ENCODE measurements around the gene LTA4H.
"Not testable (repeated sequence)": the region's sequence is repeated elsewhere in the genome, so short reads cannot be mapped to it uniquely, and the experiment has no call there.

Gene LTA4H

GRCh38 chr12:95977764-95978305 lies 57.6 kb downstream of the LTA4H start:
- H3K27me3 ChIP-seq (ENCODE audit: insufficient read depth, insufficient read length) = no peaks in the 10 kb centered on the region
- TF ChIP-seq YY1 (IDR thresholded peaks at IDR 0.05; ENCODE audit: insufficient read depth, insufficient read length) (no peak), ZNF274 (IDR thresholded peaks at IDR 0.05; ENCODE audit: low read depth, low read length) (no peak), SUZ12 (IDR thresholded peaks at IDR 0.05; ENCODE audit: extremely low read depth, insufficient read depth, insufficient read length) (no peak)
- peaks cover 3% of the 10 kb centered on the region for H3K4me1 ChIP-seq (ENCODE audit: insufficient read depth, insufficient read length)
- no peaks in the 10 kb centered on the region for H3K36me3 ChIP-seq (ENCODE audit: insufficient read depth, insufficient read length, low read length)
- no peak for DNase-seq (ENCODE audit: low read depth, low spot score)
- no peaks in the 10 kb centered on the region for H3K9me3 ChIP-seq (ENCODE audit: insufficient read depth, low read length)
- no peak overlapping the region for H3K9ac ChIP-seq (ENCODE audit: insufficient read length, low read depth)
- no peak overlapping the region for H3K4me3 ChIP-seq (ENCODE audit: insufficient read length, low read depth)

GRCh38 chr12:95976416-95976832 lies 59.0 kb downstream of the LTA4H start:
- Histone ChIP-seq H3K36me3 (ENCODE audit: insufficient read depth, insufficient read length, low read length) (no peaks in the 10 kb centered on the region), H3K4me1 (ENCODE audit: insufficient read depth, insufficient read length) (peaks cover 3% of the 10 kb centered on the region), H3K27me3 (ENCODE audit: insufficient read depth, insufficient read length) (no peaks in the 10 kb centered on the region), H3K4me3 (ENCODE audit: insufficient read length, low read depth) (no peak overlapping the region), H3K9me3 (ENCODE audit: insufficient read depth, low read length) (no peaks in the 10 kb centered on the region), H3K9ac (ENCODE audit: insufficient read length, low read depth) (no peak overlapping the region)
- no peak for TF ChIP-seq SUZ12 (IDR thresholded peaks at IDR 0.05; ENCODE audit: extremely low read depth, insufficient read depth, insufficient read length)
- TF ChIP-seq YY1 (IDR thresholded peaks at IDR 0.05; ENCODE audit: insufficient read depth, insufficient read length) = no peak
- no peak for TF ChIP-seq ZNF274 (IDR thresholded peaks at IDR 0.05; ENCODE audit: low read depth, low read length)
- DNase-seq (ENCODE audit: low read depth, low spot score) = peak; percentile 40

DNA sequence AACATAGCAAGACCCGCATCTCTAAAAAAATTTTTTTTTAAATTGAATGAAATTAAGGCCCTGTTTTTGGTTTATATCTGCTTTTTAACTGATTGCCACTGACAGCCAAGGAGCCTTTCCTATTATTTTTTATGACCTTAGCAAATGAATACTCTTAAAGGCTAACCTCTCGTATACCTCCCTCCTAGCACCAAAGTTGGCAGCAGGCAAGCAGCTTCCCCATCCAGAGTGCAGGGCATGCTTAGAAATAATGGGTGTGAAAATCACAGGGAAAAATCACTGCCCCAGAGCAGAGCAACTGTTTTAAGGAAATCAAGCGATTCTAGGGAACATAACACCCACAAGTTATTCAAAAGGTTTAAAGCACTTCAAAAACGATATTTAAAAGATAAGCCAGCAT lies 59.9 kb downstream of the LTA4H start:
- no peak overlapping the region for H3K4me3 ChIP-seq (ENCODE audit: insufficient read length, low read depth)
- no peaks in the 10 kb centered on the region for H3K36me3 ChIP-seq (ENCODE audit: insufficient read depth, insufficient read length, low read length)
- TF ChIP-seq SUZ12 (IDR thresholded peaks at IDR 0.05; ENCODE audit: extremely low read depth, insufficient read depth, insufficient read length) (no peak), YY1 (IDR thresholded peaks at IDR 0.05; ENCODE audit: insufficient read depth, insufficient read length) (no peak)
- no peaks in the 10 kb centered on the region for H3K27me3 ChIP-seq (ENCODE audit: insufficient read depth, insufficient read length)
- H3K9ac ChIP-seq (ENCODE audit: insufficient read length, low read depth) = no peak overlapping the region
- DNase-seq (ENCODE audit: low read depth, low spot score) = no peak
- no peaks in the 10 kb centered on the region for H3K9me3 ChIP-seq (ENCODE audit: insufficient read depth, low read length)
- H3K4me1 ChIP-seq (ENCODE audit: insufficient read depth, insufficient read length) = peaks cover 3% of the 10 kb centered on the region

DNA sequence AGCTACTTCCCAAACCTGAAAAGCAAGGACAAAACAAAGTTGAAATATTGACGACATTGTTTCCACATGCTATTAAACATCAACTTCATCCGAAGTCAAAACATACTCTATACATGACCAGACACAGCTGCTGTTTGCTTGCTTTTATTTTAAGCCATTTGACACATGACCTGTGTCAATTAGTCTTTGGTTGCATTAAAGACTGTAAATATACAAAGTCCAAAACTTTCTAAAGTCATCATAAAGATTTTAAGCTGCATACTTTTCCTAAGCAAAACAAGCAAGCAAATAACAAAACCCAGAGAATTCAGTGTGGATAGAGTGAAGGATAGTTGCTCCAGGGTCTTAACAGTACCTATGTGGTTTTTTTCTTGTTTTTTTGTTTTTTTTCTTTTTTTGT lies 61.0 kb downstream of the LTA4H start:
- no peak for TF ChIP-seq SUZ12 (IDR thresholded peaks at IDR 0.05; ENCODE audit: extremely low read depth, insufficient read depth, insufficient read length)
- TF ChIP-seq ZNF274 (IDR thresholded peaks at IDR 0.05; ENCODE audit: low read depth, low read length) = no peak
- no peak for TF ChIP-seq YY1 (IDR thresholded peaks at IDR 0.05; ENCODE audit: insufficient read depth, insufficient read length)
- no peak overlapping the region for H3K4me3 ChIP-seq (ENCODE audit: insufficient read length, low read depth)
- DNase-seq (ENCODE audit: low read depth, low spot score) = no peak
- H3K9me3 ChIP-seq (ENCODE audit: insufficient read depth, low read length) = no peaks in the 10 kb centered on the region
- H3K4me1 ChIP-seq (ENCODE audit: insufficient read depth, insufficient read length) = peaks cover 3% of the 10 kb centered on the region
- no peaks in the 10 kb centered on the region for H3K36me3 ChIP-seq (ENCODE audit: insufficient read depth, insufficient read length, low read length)
- no peaks in the 10 kb centered on the region for H3K27me3 ChIP-seq (ENCODE audit: insufficient read depth, insufficient read length)
- no peak overlapping the region for H3K9ac ChIP-seq (ENCODE audit: insufficient read length, low read depth)

DNA sequence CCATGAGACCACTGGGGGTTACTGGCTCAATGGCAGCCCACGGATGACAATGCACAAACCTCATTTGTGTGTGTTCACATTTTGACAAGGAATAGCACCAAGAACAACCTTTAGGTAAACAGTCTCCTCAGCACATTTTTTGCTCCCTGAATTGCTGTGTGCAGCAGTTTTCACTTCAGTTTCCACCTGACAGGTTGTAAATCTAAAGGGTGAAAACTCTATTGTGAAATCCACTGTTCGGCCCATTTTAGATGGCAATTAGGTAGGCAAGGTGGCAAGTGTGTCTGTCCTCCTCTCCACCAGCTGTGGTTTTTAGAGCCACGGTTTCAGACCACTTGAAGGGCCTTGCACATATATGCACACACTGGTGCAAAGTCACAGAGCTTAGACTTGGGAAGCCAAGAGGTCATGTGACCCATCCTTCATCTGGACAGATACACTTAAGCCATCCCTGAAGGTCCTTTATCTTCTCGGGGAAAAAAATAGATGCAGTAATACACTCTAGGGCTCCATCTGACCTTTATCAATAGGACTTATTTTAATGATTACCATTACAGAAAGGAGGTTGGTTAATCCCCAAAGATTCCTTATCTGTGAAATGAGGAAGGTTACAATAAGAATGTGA lies 62.4 kb downstream of the LTA4H start:
- DNase-seq (ENCODE audit: low read depth, low spot score) = no peak
- H3K9ac ChIP-seq (ENCODE audit: insufficient read length, low read depth) = no peak overlapping the region
- no peaks in the 10 kb centered on the region for H3K36me3 ChIP-seq (ENCODE audit: insufficient read depth, insufficient read length, low read length)
- no peaks in the 10 kb centered on the region for H3K27me3 ChIP-seq (ENCODE audit: insufficient read depth, insufficient read length)
- H3K4me1 ChIP-seq (ENCODE audit: insufficient read depth, insufficient read length) = peaks cover 3% of the 10 kb centered on the region
- no peak for TF ChIP-seq SUZ12 (IDR thresholded peaks at IDR 0.05; ENCODE audit: extremely low read depth, insufficient read depth, insufficient read length)
- TF ChIP-seq YY1 (IDR thresholded peaks at IDR 0.05; ENCODE audit: insufficient read depth, insufficient read length) = no peak
- TF ChIP-seq ZNF274 (IDR thresholded peaks at IDR 0.05; ENCODE audit: low read depth, low read length) = no peak
- H3K4me3 ChIP-seq (ENCODE audit: insufficient read length, low read depth) = no peak overlapping the region
- no peaks in the 10 kb centered on the region for H3K9me3 ChIP-seq (ENCODE audit: insufficient read depth, low read length)

- Histone ChIP-seq H3K9me3 (ENCODE audit: insufficient read depth, low read length) (no peaks in the 10 kb centered on the region; the same call in 1 of the 2 replicates), H3K4me1 (ENCODE audit: insufficient read depth, insufficient read length) (no peaks in the 10 kb centered on the region), H3K36me3 (ENCODE audit: insufficient read depth, insufficient read length, low read length) (no peaks in the 10 kb centered on the region), H3K27me3 (ENCODE audit: insufficient read depth, insufficient read length) (no peaks in the 10 kb centered on the region), H3K4me3 (ENCODE audit: insufficient read length, low read depth) (no peak overlapping the region), H3K9ac (ENCODE audit: insufficient read length, low read depth) (no peak overlapping the region)
- TF ChIP-seq YY1 (IDR thresholded peaks at IDR 0.05; ENCODE audit: insufficient read depth, insufficient read length) = no peak
- no peak for TF ChIP-seq SUZ12 (IDR thresholded peaks at IDR 0.05; ENCODE audit: extremely low read depth, insufficient read depth, insufficient read length)
- TF ChIP-seq ZNF274 (IDR thresholded peaks at IDR 0.05; ENCODE audit: low read depth, low read length) = no peak
- peak; percentile 94 for DNase-seq (ENCODE audit: low read depth, low spot score)
These were observed 64.5 kb downstream of the LTA4H start for GRCh38 chr12:95970905-95971304.

DNA sequence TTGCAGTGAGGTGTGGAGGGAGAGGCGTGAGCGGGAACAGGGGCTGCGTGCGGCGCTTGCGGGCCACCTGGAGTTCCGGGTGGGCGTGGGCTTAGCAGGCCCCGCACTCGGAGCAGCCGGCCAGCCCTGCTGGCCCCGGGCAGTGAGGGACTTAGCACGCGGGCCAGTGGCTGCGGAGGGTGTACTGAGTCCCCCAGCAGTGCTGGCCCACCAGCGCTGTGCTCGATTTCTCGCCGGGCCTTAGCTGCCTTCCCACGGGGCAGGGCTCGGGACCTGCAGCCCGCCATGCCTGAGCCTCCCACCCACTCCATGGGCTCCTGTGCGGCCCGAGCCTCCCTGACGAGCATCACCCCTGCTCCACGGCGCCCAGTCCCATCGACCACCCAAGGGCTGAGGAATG lies 66.3 kb downstream of the LTA4H start:
- not testable (repeated sequence) for H3K27me3 ChIP-seq (ENCODE audit: insufficient read depth, insufficient read length); H3K9me3 ChIP-seq (ENCODE audit: insufficient read depth, low read length)

More for the DNA sequence above, 66.3 kb downstream of the LTA4H start:
- H3K9ac ChIP-seq (ENCODE audit: insufficient read length, low read depth); DNase-seq (ENCODE audit: low read depth, low spot score); H3K4me1 ChIP-seq (ENCODE audit: insufficient read depth, insufficient read length); H3K4me3 ChIP-seq (ENCODE audit: insufficient read length, low read depth); H3K36me3 ChIP-seq (ENCODE audit: insufficient read depth, insufficient read length, low read length): not testable (repeated sequence)

Data from NT2/D1 (cell line).